ENCODE measurements around the gene HOXA3. TPM values are rescaled to one million over a fixed set of nuclear protein-coding genes. Genes with fewer than 3 reads are reported as not detected.
A peak's percentile ranks its signal among the peaks of the same experiment; 100 is the strongest.

HOXA3 gene
- total and polyA plus RNA-seq, 2 of the 13 experiments (the other 11 are each of a cell fraction or from before 2014, with no cell fraction given) = 2.9 to 4.6 TPM

- TF ChIP-seq, protein P1, sequence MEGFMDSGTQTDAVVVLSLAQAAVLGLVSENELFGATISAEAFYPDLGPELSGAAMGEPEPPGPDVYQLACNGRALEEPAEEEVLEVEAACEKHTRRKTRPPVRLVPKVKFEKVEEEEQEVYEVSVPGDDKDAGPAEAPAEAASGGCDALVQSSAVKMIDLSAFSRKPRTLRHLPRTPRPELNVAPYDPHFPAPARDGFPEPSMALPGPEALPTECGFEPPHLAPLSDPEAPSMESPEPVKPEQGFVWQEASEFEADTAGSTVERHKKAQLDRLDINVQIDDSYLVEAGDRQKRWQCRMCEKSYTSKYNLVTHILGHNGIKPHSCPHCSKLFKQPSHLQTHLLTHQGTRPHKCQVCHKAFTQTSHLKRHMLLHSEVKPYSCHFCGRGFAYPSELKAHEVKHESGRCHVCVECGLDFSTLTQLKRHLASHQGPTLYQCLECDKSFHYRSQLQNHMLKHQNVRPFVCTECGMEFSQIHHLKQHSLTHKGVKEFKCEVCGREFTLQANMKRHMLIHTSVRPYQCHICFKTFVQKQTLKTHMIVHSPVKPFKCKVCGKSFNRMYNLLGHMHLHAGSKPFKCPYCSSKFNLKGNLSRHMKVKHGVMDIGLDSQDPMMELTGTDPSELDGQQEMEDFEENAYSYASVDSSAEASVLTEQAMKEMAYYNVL (CRISPR knock-in tag; IDR thresholded peaks at IDR 0.05; ENCODE audit: borderline replicate concordance) = no peak
- TF ChIP-seq, protein P2, sequence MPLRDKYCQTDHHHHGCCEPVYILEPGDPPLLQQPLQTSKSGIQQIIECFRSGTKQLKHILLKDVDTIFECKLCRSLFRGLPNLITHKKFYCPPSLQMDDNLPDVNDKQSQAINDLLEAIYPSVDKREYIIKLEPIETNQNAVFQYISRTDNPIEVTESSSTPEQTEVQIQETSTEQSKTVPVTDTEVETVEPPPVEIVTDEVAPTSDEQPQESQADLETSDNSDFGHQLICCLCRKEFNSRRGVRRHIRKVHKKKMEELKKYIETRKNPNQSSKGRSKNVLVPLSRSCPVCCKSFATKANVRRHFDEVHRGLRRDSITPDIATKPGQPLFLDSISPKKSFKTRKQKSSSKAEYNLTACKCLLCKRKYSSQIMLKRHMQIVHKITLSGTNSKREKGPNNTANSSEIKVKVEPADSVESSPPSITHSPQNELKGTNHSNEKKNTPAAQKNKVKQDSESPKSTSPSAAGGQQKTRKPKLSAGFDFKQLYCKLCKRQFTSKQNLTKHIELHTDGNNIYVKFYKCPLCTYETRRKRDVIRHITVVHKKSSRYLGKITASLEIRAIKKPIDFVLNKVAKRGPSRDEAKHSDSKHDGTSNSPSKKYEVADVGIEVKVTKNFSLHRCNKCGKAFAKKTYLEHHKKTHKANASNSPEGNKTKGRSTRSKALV (CRISPR knock-in tag; IDR thresholded peaks at IDR 0.05) = peak; percentile 97
- TF ChIP-seq HNRNPLL (IDR thresholded peaks at IDR 0.05; ENCODE audit: low read depth, low read length, poor library complexity, severe bottlenecking) (peak; percentile 13), ZNF574 (CRISPR knock-in tag; IDR thresholded peaks at IDR 0.05) (no peak)
These were observed 3.6 kb upstream of the HOXA3 start (continued) for GRCh38 chr7:27155816-27156507.

All from HepG2 (cell line).